ENCODE data around the gene CACNB2. TPM values are rescaled to one million over a fixed set of nuclear protein-coding genes. Genes with fewer than 3 reads are reported as not detected.
"Not testable (repeated sequence)": the region's sequence is repeated elsewhere in the genome, so short reads cannot be mapped to it uniquely, and the experiment has no call there.

The CACNB2 gene
- polyA plus RNA-seq, 1 donor: 1.2 TPM

DNA sequence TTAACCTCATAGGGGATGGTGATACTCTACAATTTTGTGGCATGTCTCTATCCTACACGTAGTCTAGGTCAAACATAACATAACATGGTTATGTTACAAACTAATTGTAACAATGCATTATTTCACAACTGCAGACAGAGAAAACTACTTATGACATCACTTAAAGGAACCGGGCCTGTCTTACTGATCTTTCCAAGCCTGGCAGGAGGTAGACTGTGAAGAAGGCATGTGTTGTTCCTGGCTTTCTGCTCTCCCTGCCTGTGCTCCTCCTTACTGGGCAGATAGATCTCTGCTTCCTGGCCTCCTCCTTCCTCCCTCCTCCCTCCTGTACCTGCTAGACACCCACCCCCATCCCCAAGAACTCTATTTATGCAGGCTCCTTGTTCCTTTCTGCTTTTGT, 5.4 kb downstream of the CACNB2 start:
- DNase-seq: no peak

GRCh38 chr10:18149196-18149800, 9.1 kb downstream of the CACNB2 start:
- no peak for DNase-seq

DNA sequence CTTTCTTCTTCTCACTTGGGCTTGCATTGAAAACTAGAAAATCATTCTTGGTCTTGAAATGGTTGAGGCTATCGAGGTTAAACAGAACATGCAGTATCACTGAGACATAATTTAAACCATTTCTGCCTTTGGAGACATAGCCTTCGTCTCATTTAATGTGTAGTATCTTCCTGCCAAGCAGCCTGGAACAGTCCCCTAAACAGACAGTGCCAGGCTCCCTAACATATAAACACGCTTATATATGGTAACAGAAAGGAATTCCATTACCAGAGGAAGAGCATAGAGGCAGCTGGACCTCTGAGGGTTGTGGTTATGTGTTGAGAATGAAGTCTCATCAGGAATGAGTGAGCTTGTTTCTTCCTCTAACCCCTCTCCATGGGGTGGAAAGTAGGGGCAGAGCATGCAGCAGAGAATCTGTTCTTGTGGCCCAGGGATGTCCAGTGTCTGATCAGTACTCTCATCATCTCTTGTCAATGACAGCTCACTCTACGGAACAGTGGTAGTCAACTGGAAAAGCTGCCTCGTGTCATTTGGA, 11.2 kb downstream of the CACNB2 start:
- no peak for DNase-seq

GRCh38 chr10:18153381-18153780, 13.2 kb downstream of the CACNB2 start:
- not testable (repeated sequence) for DNase-seq

DNA sequence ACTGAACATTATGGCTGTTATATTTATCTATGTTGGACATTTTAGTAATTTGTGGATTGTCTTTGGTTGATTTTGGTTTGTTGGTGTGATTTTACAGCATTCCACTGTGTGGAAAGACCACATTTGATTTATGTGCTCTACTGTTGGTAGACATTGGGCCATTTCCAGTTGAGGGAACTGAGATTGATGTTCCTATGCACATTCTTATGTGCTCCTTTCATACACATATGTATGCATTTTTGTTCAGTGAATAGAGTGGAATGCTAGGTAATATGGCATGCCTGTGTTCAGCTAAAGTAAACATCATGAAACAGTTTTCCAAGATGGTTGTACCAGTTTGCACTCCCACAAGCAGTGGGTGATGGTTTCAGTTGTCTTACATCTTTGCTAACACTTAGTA, 15.1 kb downstream of the CACNB2 start:
- DNase-seq: no peak

DNA sequence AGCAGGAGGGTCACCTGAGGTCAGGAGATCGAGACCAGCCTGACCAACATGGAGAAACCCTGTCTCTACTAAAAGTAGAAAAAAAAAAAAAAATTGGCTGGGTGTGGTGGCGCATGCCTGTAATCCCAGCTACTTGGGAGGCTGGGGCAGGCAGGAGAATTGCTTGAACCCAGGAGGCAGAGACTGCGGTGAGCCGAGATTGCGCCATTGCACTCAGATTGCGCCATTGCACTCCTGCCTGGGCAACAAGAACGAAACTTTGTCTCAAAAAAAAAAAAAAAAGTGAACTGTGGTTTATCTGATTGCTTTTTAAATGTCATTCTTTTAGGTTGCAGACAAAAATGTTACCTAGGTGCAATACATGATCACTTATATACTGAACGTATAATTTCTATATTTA, 16.6 kb downstream of the CACNB2 start:
- not testable (repeated sequence) for DNase-seq

- no peak for DNase-seq
Measured at GRCh38 chr10:18157881-18158280, 17.7 kb downstream of the CACNB2 start.

- peak; percentile 49 for DNase-seq
Measured at GRCh38 chr10:18158773-18159265, 18.6 kb downstream of the CACNB2 start.

DNA sequence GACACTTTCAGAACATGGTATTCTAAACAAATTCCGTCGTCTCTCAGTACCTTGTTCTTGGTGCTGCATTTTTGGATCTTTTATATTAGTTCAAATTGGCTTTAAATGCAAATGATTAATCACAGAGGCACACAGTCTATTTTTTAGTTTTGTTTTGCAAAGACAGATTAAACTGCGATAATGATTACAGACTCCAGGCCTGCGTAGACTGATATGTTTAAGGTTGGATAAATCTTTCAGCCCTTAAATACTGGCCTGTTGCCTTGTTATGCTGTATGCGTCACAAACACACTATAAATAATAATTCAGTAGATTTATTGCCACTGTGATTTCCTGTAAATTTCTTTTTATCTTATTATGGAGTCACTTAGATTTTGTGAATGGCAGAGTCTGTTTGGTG, 19.3 kb downstream of the CACNB2 start:
- DNase-seq: no peak

DNA sequence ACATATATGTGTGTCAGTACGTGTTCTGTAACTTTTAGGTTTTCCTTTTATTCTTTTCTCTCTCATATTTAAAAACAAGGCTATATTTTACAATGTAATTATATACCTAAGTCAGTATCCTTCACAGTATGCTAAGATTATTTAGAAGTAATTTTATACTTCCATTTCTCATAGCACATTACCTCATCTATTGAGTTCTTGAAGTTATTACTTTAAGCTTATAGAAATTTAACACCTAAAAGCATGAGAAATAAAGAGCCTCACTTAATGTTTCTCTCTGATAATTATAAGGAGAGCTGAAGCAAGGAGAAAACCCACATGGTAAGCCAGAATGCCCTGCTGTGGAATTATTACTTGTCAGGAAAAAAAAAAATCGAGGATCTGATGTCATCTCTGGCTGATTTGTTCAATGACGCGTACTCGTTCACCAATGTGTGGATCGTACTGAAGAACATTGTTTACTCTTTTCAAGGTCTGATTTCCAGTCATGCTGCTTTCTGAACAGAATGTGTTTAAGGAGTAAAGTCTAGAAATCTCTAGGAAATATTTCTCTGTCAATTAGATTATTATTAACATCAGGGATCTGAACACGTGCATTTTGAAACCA, 21.9 kb downstream of the CACNB2 start:
- no peak for DNase-seq

GRCh38 chr10:18164093-18164492, 23.9 kb downstream of the CACNB2 start:
- no peak for DNase-seq

GRCh38 chr10:18164748-18165361, 24.6 kb downstream of the CACNB2 start:
- DNase-seq: peak; percentile 50

- no peak for DNase-seq
Measured at GRCh38 chr10:18178854-18179483, 38.7 kb downstream of the CACNB2 start.

DNA sequence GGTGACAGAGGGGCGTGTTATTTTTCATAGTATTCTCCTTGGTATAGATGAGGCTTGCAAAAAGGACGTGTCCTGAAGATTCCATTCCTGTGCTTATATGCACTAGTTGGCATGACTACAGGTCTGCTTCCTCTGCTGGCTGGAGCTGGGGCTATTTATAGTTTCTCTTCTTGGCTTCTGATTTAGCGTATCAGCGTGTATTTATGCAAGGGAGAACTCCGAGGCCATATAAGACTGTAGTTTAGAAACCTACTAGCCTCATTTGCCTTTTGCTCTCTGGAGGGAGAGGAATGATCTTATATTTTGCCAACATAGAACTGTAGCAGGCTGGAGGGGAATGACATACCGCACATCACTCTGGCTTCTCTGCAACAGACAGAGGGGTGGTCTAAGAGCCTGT, 39.7 kb downstream of the CACNB2 start:
- peak; percentile 76 for DNase-seq

- DNase-seq: not testable (repeated sequence)
Measured at GRCh38 chr10:18181382-18181781, 41.2 kb downstream of the CACNB2 start.

GRCh38 chr10:18185621-18186020, 45.4 kb downstream of the CACNB2 start:
- no peak for DNase-seq

- DNase-seq: no peak
Measured at GRCh38 chr10:18190840-18191239, 50.6 kb downstream of the CACNB2 start.

DNA sequence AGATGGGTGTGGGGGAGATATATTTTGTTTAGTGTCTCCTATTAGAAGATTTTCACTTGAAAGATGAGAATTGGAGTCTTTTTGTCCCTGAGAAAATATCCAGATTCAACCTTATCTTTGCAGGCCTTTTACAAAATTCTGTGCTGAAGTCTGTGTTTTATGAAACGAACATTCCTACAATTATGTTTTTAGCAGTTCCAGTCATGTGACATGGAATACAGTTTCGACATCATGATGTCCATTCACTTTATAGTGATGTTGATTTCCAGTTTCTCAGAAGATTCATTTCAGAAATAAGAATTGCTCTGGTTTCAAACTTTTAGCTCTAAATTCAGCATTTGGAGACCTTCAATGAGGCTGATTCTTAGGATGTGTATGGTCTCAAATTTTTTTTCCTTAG, 54.4 kb downstream of the CACNB2 start:
- no peak for DNase-seq

GRCh38 chr10:18195060-18195799, 55.0 kb downstream of the CACNB2 start:
- no peak for DNase-seq

- DNase-seq: no peak
Measured at GRCh38 chr10:18196806-18197550, 56.8 kb downstream of the CACNB2 start.

DNA sequence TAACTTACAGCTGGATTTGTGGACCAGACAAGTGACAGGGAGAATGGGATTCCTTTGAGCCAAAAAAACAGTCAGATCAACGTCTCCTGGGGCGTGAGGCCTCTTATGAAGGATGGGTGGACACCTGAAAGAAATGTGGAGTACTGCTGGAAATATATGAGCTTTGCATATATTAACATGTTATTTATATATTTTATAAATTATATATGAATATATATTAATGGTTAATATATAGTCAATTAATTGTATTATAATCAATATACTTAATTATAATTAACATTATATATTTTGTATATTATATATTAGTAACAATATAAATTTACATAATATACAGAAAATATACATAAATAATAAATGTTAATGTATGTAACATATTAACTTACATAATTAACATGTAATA, 57.5 kb downstream of the CACNB2 start:
- DNase-seq: no peak

GRCh38 chr10:18201877-18202276, 61.7 kb downstream of the CACNB2 start:
- DNase-seq: no peak
